Measurements from ENCODE around the gene NEUROG2. TPM values are rescaled to one million over a fixed set of nuclear protein-coding genes. Genes with fewer than 3 reads are reported as not detected.

Gene NEUROG2
- total RNA-seq, 1 donor from 2014 or later: not detected

- no peak for DNase-seq
- peaks cover 99% of the 10 kb centered on the region for H3K27me3 ChIP-seq (ENCODE audit: low read depth)
- H3K4me3 ChIP-seq: no peak overlapping the region
- TF ChIP-seq CTCF (IDR thresholded peaks at IDR 0.05): no peak
- H3K9me3 ChIP-seq: no peaks in the 10 kb centered on the region
- intact Hi-C loops (cut with DNase I): no loop called here
- peak; percentile 20 to 24 for ATAC-seq
- no peak overlapping the region for H3K27ac ChIP-seq
- H3K4me1 ChIP-seq: peaks cover 37% of the 10 kb centered on the region
- no peaks in the 10 kb centered on the region for H3K36me3 ChIP-seq
Observed at GRCh38 chr4:112510291-112511092, 5.5 kb downstream of the NEUROG2 start.

- Histone ChIP-seq H3K9me3 (no peaks in the 10 kb centered on the region), H3K4me3 (no peak overlapping the region), H3K36me3 (no peaks in the 10 kb centered on the region), H3K4me1 (peaks cover 28% of the 10 kb centered on the region), H3K27me3 (ENCODE audit: low read depth) (peaks cover 93% of the 10 kb centered on the region), H3K27ac (no peak overlapping the region)
- TF ChIP-seq CTCF (IDR thresholded peaks at IDR 0.05): no peak
- intact Hi-C loops (cut with DNase I): no loop called here
- DNase-seq (no peak), ATAC-seq (no peak)
Observed at GRCh38 chr4:112509243-112510141, 6.5 kb downstream of the NEUROG2 start.

DNA sequence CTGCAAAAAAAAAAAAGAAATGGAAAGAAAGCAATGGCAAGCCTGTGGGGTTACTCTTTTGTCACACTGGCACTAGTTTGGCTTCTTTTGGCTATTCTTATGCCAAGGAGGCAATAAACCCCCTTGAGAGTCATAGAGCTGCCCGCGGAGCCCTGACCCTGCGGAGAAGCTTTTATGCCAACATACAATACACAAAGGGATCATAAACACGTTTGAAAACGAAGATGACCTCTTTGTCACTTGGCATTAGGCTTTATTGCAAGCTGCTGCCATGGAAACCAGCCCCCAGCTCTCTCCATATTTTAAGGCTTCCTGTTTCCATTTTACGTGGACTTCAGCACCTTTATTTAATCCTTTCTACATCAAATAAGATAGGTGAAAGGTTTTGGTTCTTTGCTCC, 7.6 kb downstream of the NEUROG2 start:
- DNase-seq (no peak), ATAC-seq (no peak)
- Histone ChIP-seq H3K27ac (no peak overlapping the region), H3K27me3 (ENCODE audit: low read depth) (peaks cover 89% of the 10 kb centered on the region), H3K9me3 (no peaks in the 10 kb centered on the region), H3K4me3 (no peak overlapping the region), H3K36me3 (no peaks in the 10 kb centered on the region), H3K4me1 (peaks cover 22% of the 10 kb centered on the region)
- TF ChIP-seq CTCF (IDR thresholded peaks at IDR 0.05): no peak
- intact Hi-C loops (cut with DNase I): no loop called here

DNA sequence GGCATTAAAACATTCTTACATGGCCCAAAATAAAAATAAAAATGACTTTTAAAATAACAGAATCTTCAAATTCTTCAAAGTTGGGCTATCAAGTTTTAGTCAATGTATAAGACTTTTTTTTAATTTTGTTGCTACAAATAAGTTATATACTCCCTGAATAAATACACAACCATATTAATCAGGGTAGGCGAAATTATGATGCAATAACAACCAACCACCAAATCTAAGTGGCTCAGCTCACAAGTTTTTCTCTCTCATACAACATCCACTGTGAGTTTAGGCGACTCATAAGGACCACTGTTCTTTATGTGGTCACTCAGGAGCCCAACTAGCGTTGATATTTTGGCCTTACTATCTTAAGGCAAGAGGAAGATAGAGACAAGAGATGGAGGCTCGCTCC, 11.2 kb downstream of the NEUROG2 start:
- ATAC-seq (no peak), DNase-seq (no peak)
- no peaks in the 10 kb centered on the region for H3K9me3 ChIP-seq
- no peak for TF ChIP-seq CTCF (IDR thresholded peaks at IDR 0.05)
- H3K27me3 ChIP-seq (ENCODE audit: low read depth): peaks cover 61% of the 10 kb centered on the region
- intact Hi-C loops (cut with DNase I): no loop called here
- H3K4me1 ChIP-seq: peaks cover 7% of the 10 kb centered on the region
- H3K27ac ChIP-seq: no peak overlapping the region
- no peaks in the 10 kb centered on the region for H3K36me3 ChIP-seq
- no peak overlapping the region for H3K4me3 ChIP-seq

DNA sequence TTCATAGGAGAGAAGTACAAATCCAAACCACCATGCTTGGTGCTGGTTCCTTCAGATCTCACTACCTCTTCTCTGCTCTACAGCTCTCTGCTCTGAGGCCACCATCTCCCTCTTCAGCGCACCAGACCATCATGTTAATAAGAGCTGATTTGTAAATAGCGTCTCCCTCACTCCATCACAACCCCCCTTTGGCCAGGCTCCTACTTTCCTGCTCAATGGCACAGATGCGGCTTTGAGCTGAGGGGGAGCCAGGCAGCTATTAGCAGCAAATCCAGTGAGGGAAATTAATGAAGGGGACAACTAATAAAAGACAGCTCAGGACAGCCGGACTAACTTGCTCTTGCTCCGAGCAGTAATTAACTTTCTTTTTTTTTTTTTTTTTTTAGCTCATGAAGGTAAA, 13.1 kb downstream of the NEUROG2 start:
- Histone ChIP-seq H3K27me3 (ENCODE audit: low read depth) (peaks cover 42% of the 10 kb centered on the region), H3K36me3 (no peaks in the 10 kb centered on the region), H3K4me1 (no peaks in the 10 kb centered on the region), H3K4me3 (no peak overlapping the region), H3K9me3 (no peaks in the 10 kb centered on the region), H3K27ac (no peak overlapping the region)
- intact Hi-C loops (cut with DNase I): no loop called here
- no peak for ATAC-seq
- DNase-seq: no peak
- TF ChIP-seq CTCF (IDR thresholded peaks at IDR 0.05): no peak

All from lower lobe of right lung (tissue), 2 donors.